ENCODE results near the gene C1orf167. TPM values are rescaled to one million over a fixed set of nuclear protein-coding genes. Genes with fewer than 3 reads are reported as not detected.

Gene C1orf167
- total RNA-seq, 4 donors from 2014 or later: 1.00 to 1.4 TPM; not detected in 2

DNA sequence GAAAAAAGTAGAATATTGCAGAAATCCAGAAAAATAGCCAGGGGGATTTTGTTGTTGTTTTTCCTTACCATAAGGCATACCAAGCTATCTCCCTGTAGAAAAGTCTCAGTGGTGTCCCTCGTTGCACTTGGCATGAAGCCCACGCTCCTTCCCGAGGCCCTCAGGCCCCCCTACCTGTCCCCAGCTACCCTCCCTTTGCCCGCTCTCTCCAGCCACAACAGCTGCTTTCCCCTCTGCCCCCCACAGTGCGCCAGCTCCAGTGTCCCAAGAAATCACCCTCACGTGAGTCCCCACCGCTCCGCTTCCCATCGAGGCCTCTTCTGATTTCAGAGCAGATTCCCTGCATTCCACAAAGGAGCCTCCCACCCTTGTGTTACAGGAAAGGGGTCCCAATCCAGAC is 17.7 kb upstream of the C1orf167 start:
- intact Hi-C loops (cut with DNase I; ENCODE audit: low total_unique reads) (no loop called here), in situ Hi-C loops (cut with MboI; ENCODE audit: low sequenced_read_pairs in 4 of 4) (no loop called here)
- no peak for ATAC-seq

GRCh38 chr1:11746092-11746491 is 15.9 kb upstream of the C1orf167 start:
- H3K27me3 ChIP-seq: no peaks in the 10 kb centered on the region
- H3K27ac ChIP-seq: no peak overlapping the region
- peak in 1 of 2 donors; percentile 25 for ATAC-seq
- H3K9me3 ChIP-seq: no peaks in the 10 kb centered on the region
- in situ Hi-C loops (cut with MboI; ENCODE audit: low sequenced_read_pairs in 4 of 4): no loop called here
- no peak overlapping the region for H3K4me3 ChIP-seq
- intact Hi-C loops (cut with DNase I; ENCODE audit: low total_unique reads): no loop called here
- H3K4me1 ChIP-seq: no peaks in the 10 kb centered on the region
- no peak for DNase-seq
- peaks cover 0 to 24% of the 10 kb centered on the region in 2 donors for H3K36me3 ChIP-seq
- TF ChIP-seq CTCF (IDR thresholded peaks at IDR 0.05 in 4 of 5, conservative IDR thresholded peaks at IDR 0.05 in 1 of 5) (no peak), POLR2A (IDR thresholded peaks at IDR 0.05) (no peak)

More for the DNA sequence above, 17.7 kb upstream of the C1orf167 start:
- TF ChIP-seq CTCF (IDR thresholded peaks at IDR 0.05 in 4 of 5, conservative IDR thresholded peaks at IDR 0.05 in 1 of 5): no peak
- no peaks in the 10 kb centered on the region for H3K4me1 ChIP-seq
- no peaks in the 10 kb centered on the region for H3K9me3 ChIP-seq
- no peak for DNase-seq
- H3K36me3 ChIP-seq: peaks cover 0 to 14% of the 10 kb centered on the region in 2 donors
- H3K27ac ChIP-seq: no peak overlapping the region
- H3K27me3 ChIP-seq: no peaks in the 10 kb centered on the region
- H3K4me3 ChIP-seq: no peak overlapping the region

DNA sequence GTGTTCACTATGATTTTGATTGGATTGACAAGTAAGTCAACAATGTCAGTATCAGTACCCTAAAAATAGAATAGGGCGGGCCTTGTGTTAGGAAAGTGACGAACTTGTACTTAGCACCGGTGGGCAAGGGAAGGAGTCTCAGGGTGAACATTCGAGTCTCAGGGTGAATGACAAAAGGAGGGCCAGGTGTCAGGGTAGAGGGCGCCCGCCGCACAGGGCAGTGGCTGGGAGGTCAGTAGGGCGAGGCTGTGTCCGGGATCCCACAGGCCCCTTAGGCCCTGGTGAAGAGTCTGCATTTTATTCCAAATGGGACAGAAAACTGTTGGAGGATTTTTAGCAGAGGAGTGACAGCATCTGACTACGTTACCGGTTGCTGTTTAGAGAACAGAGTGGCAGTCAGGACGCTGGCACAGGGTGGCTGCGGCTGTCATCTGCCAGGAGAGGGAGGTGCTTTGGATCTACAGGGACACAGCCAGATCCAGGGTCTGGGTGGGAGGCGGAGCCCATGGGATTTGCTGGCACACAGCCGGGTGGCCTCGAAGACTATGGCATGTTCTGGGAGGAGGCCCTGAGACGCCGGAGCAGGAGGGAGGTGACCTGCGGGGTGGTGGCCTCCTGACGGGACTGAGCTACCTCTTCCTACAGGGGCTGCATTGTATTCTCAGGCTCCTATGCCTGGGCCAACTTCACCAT is 15.1 kb upstream of the C1orf167 start:
- in situ Hi-C loops (cut with MboI; ENCODE audit: low sequenced_read_pairs in 4 of 4) (no loop called here), intact Hi-C loops (cut with DNase I; ENCODE audit: low total_unique reads) (no loop called here)
- DNase-seq: no peak
- Histone ChIP-seq H3K4me3 (no peak overlapping the region), H3K27me3 (no peaks in the 10 kb centered on the region), H3K36me3 (peaks cover 0 to 24% of the 10 kb centered on the region in 2 donors), H3K27ac (no peak overlapping the region), H3K4me1 (no peaks in the 10 kb centered on the region), H3K9me3 (no peaks in the 10 kb centered on the region)
- TF ChIP-seq CTCF (IDR thresholded peaks at IDR 0.05 in 4 of 5, conservative IDR thresholded peaks at IDR 0.05 in 1 of 5): no peak
- TF ChIP-seq POLR2A (IDR thresholded peaks at IDR 0.05): no peak
- ATAC-seq: no peak

DNA sequence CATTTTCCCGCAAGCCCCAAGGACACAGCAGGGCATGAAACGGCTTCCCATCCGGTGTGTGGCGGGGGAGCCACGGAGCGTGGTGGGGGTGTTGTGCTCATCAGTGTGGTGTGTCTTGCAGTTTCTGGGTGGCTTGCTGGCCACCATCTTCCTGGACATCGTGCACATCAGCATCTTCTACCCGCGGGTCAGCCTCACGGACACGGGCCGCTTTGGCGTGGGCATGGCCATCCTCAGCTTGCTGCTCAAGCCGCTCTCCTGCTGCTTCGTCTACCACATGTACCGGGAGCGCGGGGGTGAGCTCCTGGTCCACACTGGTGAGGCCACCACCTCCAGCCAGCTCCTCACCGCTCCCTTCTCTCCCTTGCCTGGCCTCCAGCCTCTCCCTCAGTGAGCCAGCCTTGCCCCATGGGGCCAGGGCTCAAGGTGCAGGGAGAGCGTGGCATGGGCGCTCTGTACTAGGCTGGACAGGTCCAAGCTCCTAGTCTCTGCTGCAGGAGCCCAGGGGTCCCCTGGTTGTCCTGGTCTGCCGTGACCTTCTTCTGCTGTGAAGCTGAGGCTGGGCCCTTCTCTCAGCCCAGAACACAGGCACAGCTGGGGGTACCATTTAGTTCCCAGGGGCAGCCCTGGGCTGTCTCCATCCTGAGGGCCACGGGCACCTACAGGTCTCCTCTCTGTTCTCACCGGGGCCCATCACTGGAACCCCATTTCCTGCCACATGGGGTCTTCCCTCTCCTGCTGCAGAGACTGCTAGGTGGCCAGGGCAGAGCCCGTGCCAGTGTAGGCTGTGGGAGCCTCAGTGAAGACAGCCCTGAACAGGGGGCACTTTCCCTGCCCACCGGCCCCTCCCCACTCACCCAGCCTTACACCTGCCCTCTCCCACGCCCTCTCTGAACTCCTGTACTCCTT is 13.4 kb upstream of the C1orf167 start:
- intact Hi-C loops (cut with DNase I; ENCODE audit: low total_unique reads): loop anchor here (1.0 kb wide), 1 partner anchor 29 kb away; no protein-coding TSS in a partner anchor
- Histone ChIP-seq H3K4me1 (no peaks in the 10 kb centered on the region), H3K36me3 (peaks cover 0 to 24% of the 10 kb centered on the region in 2 donors), H3K27me3 (no peaks in the 10 kb centered on the region), H3K4me3 (no peak overlapping the region), H3K9me3 (no peaks in the 10 kb centered on the region), H3K27ac (no peak overlapping the region)
- DNase-seq: no peak
- no peak for ATAC-seq
- TF ChIP-seq CTCF (IDR thresholded peaks at IDR 0.05 in 4 of 5, conservative IDR thresholded peaks at IDR 0.05 in 1 of 5) (no peak), POLR2A (IDR thresholded peaks at IDR 0.05) (no peak)
- in situ Hi-C loops (cut with MboI; ENCODE audit: low sequenced_read_pairs in 4 of 4): no loop called here

Measured in gastrocnemius medialis (tissue), 4 donors.